ENCODE results near the gene SLC13A3. TPM values are rescaled to one million over a fixed set of nuclear protein-coding genes. Genes with fewer than 3 reads are reported as not detected.

SLC13A3 gene
- total and polyA plus RNA-seq, 2 donors (not counting 3 experiments of a cell fraction or from before 2014, with no cell fraction given): 0.11 to 0.40 TPM

GRCh38 chr20:46555370-46555956, 95.8 kb downstream of the SLC13A3 start:
- Histone ChIP-seq H3K4me1 (ENCODE audit: control insufficient read depth, extremely low read depth, insufficient read depth, low read length) (peaks cover 11% of the 10 kb centered on the region), H3K4me2 (ENCODE audit: insufficient read depth, low read length) (no peak overlapping the region), H2AFZ (ENCODE audit: low read depth, low read length) (no peak overlapping the region), H3K4me3 (replicated peaks in 1 of 3; ENCODE audit: insufficient read depth in 1 of 3, low read depth in 1 of 3, low read length in 3 of 3) (no peak overlapping the region), H3K9me3 (replicated peaks; ENCODE audit: control insufficient read depth, insufficient read depth, low read length) (no peaks in the 10 kb centered on the region), H3K9ac (replicated peaks; ENCODE audit: extremely low read depth, insufficient read depth, low read length) (no peak overlapping the region), H4K20me1 (replicated peaks; ENCODE audit: control insufficient read depth, extremely low read depth, insufficient read depth, low read length) (no peaks in the 10 kb centered on the region), H3K79me2 (ENCODE audit: control insufficient read depth, insufficient read depth, low read length) (no peaks in the 10 kb centered on the region), H3K27me3 (ENCODE audit: control insufficient read depth in 2 of 2, insufficient read depth in 2 of 2, low read length in 2 of 2) (no peaks in the 10 kb centered on the region), H3K9me1 (replicated peaks; ENCODE audit: control insufficient read depth, extremely low read depth, insufficient read depth, low read length) (no peaks in the 10 kb centered on the region), H3K36me3 (ENCODE audit: control insufficient read depth in 2 of 2, extremely low read depth in 1 of 2, insufficient read depth in 2 of 2, low read length in 2 of 2) (no peaks in the 10 kb centered on the region), H3K27ac (ENCODE audit: insufficient read depth, low read depth, low read length) (no peak overlapping the region)
- dilution Hi-C loops (cut with MboI; ENCODE audit: extremely low pct_ligation_motif_present, low sequenced_read_pairs): no loop called here
- ChIA-PET CTCF (no interaction called here), POLR2A (no interaction called here)
- intact Hi-C loops (cut with micrococcal nuclease): no loop called here
- BruUV-seq (replicated peaks): no TSS peak
- no peak for FAIRE-seq
- no peak for DNase-seq (ENCODE audit: low read depth, low spot score)
- TF ChIP-seq MAX (IDR thresholded peaks at IDR 0.05; ENCODE audit: insufficient read depth, insufficient read length): no peak
- TF ChIP-seq POLR2AphosphoS5 (IDR thresholded peaks at IDR 0.05; ENCODE audit: insufficient read depth, low read depth, low read length): no peak
- no peak for TF ChIP-seq CTCF (IDR thresholded peaks at IDR 0.05; ENCODE audit: extremely low read depth in 1 of 2, insufficient read depth in 1 of 2, low read depth in 1 of 2, low read length in 2 of 2)
- TF ChIP-seq POLR2A (IDR thresholded peaks at IDR 0.05; ENCODE audit: low read depth, low read length): no peak
- no peak for TF ChIP-seq GATA2 (IDR thresholded peaks at IDR 0.05; ENCODE audit: insufficient read depth, insufficient read length, low read depth, low read length)
- no peak for TF ChIP-seq FOS (IDR thresholded peaks at IDR 0.05; ENCODE audit: borderline replicate concordance, insufficient read depth, low read length)
- TF ChIP-seq EZH2 (IDR thresholded peaks at IDR 0.05; ENCODE audit: borderline replicate concordance, low read depth, low read length, severe bottlenecking): no peak
- no peak for TF ChIP-seq JUN (IDR thresholded peaks at IDR 0.05; ENCODE audit: borderline replicate concordance, insufficient read depth, insufficient read length, low read depth)
- TF ChIP-seq MYC (IDR thresholded peaks at IDR 0.05; ENCODE audit: low read depth, low read length): no peak
